Measurements from ENCODE around the gene NCAN.

NCAN gene

GRCh38 chr19:19294914-19295313 is 83.2 kb downstream of the NCAN start:
- no peak overlapping the region for H3K4me3 ChIP-seq (ENCODE audit: low read length)
- no peak for TF ChIP-seq ZNF274 (IDR thresholded peaks at IDR 0.05; ENCODE audit: low read depth, low read length)

- no peak overlapping the region for H3K4me3 ChIP-seq (ENCODE audit: low read length)
- no peak for TF ChIP-seq ZNF274 (IDR thresholded peaks at IDR 0.05; ENCODE audit: low read depth, low read length)
Measured at GRCh38 chr19:19296953-19297689, 85.4 kb downstream of the NCAN start.

GRCh38 chr19:19297759-19298158 is 86.0 kb downstream of the NCAN start:
- no peak overlapping the region for H3K4me3 ChIP-seq (ENCODE audit: low read length)
- no peak for TF ChIP-seq ZNF274 (IDR thresholded peaks at IDR 0.05; ENCODE audit: low read depth, low read length)

- H3K4me3 ChIP-seq (ENCODE audit: low read length) = no peak overlapping the region
- no peak for TF ChIP-seq ZNF274 (IDR thresholded peaks at IDR 0.05; ENCODE audit: low read depth, low read length)
Measured at GRCh38 chr19:19300613-19301012, 88.9 kb downstream of the NCAN start.

All from GM08714 (cell line).